Brain microvascular endothelial cell (primary cell): ENCODE measurements around the gene SFTPD.
"Not testable (repeated sequence)": the region's sequence is repeated elsewhere in the genome, so short reads cannot be mapped to it uniquely, and the experiment has no call there.

ENCODE experiments used
- DNase-seq: peaks from one replicate; pipeline ENCODE4 v3.0.0-alpha.2; 2020
- H3K27ac ChIP-seq: fragments of 250-450 bp; sonication (Bioruptor Pico); 2 replicates; pipeline ENCODE4 v1.5.1; 2020; ENCODE audit warnings: mild to moderate bottlenecking, moderate library complexity
- H3K27me3 ChIP-seq: fragments of 250-450 bp; sonication (Bioruptor Pico); replicated peaks from 2 replicates; pipeline ENCODE4 v1.5.1; 2020; ENCODE audit warnings: mild to moderate bottlenecking
- H3K36me3 ChIP-seq: fragments of 250-450 bp; sonication (Bioruptor Pico); replicated peaks from 2 replicates; pipeline ENCODE4 v1.5.1; 2020; ENCODE audit warnings: mild to moderate bottlenecking
- H3K4me3 ChIP-seq: 2 replicates; pipeline ENCODE4 v1.5.1; 2011; ENCODE audit warnings: low read depth, mild to moderate bottlenecking, control low read depth, low read length, moderate library complexity
- in situ Hi-C: cut with HindIII; loops from 2 replicates; pipeline ENCODE4 v1.10.0; 2017; ENCODE audit warnings: low sequenced_read_pairs, low pct_ligation_motif_present
- TF ChIP-seq, protein P1 (sequence below): IDR thresholded peaks from 2 replicates; pipeline ENCODE4 v1.5.1; 2011; ENCODE audit warnings: low read depth, mild to moderate bottlenecking, moderate library complexity, low read length, control low read depth, inconsistent platforms; ENCODE audit errors: missing control alignments

SFTPD gene

DNA sequence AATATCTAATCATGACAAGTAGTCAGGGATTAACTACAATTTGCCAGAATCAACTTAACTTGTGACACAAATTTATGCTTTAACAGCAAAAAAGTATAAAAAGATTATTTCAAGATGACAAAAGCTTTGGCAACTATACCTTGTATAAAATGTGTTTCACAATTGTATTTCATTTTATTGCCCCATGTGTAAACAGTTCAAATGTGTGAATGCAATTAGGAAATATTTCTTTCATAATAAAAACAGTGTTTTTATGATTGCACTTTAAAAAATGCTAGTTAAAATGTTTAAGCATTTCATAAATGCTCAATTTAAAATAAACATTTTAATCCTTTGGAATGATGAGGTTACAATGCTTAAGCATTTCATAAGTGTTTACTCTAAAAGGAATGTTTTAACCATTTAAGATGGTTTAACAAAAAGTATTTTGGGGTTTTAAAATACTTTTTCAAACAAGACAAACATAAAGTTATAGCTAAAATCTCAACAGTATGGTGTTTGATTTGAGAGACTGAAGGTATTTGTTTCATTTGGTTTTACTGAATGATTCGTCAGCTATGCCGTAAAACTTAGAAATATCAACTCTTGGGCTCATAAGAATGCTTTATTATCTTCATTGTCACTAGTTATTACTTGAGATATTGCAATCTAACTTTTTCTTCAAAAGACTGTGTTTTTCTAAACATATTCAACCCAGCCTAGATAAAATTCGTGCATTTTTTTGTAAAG, 50.1 kb downstream of the SFTPD start:
- H3K27ac ChIP-seq = no peak overlapping the region
- TF ChIP-seq, protein P1, sequence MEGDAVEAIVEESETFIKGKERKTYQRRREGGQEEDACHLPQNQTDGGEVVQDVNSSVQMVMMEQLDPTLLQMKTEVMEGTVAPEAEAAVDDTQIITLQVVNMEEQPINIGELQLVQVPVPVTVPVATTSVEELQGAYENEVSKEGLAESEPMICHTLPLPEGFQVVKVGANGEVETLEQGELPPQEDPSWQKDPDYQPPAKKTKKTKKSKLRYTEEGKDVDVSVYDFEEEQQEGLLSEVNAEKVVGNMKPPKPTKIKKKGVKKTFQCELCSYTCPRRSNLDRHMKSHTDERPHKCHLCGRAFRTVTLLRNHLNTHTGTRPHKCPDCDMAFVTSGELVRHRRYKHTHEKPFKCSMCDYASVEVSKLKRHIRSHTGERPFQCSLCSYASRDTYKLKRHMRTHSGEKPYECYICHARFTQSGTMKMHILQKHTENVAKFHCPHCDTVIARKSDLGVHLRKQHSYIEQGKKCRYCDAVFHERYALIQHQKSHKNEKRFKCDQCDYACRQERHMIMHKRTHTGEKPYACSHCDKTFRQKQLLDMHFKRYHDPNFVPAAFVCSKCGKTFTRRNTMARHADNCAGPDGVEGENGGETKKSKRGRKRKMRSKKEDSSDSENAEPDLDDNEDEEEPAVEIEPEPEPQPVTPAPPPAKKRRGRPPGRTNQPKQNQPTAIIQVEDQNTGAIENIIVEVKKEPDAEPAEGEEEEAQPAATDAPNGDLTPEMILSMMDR = no peak
- no peak for DNase-seq
- H3K36me3 ChIP-seq = no peaks in the 10 kb centered on the region
- H3K27me3 ChIP-seq = no peaks in the 10 kb centered on the region
- H3K4me3 ChIP-seq = no peak overlapping the region
- in situ Hi-C loops = no loop called here

DNA sequence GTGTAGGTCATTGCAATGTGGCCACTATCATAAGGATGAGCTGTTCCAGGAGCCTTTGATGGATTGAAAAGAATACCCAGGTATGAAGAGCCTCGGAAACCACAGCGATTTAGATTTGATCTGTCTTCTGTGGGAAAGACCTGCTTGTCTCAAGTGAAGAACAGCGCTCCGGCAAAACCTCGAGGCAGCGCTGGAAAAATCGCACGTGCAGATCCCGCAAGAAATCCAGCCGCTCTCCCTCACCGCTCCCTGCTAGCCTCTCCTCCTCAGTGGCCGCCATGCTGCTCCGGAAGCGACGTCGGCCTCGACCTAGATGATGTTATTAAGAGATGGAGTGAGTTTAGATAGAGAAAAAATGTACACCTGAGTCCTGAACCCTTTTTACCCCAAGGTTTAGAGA, 56.0 kb downstream of the SFTPD start:
- DNase-seq, H3K27ac ChIP-seq, H3K36me3 ChIP-seq, in situ Hi-C loops, H3K27me3 ChIP-seq, H3K4me3 ChIP-seq: not testable (repeated sequence)

DNA sequence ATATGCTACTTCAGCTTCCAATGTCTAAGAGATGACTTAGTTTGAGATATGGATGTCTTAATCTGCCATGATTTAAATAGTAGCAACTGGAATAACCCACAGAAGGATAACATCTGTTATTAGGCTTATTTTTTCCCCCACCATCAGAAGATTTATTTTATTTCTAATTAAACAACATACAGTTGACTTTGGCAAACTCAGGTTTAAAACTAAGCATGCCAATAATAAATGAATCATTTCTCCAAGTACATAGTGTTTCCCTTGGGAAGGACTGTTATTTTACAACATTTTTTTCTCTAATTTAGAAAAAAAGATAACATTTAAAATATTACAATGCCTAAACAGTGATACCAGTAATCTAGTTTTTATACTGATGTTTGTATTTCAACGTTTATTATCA, 58.4 kb downstream of the SFTPD start:
- DNase-seq = no peak
- H3K36me3 ChIP-seq = no peaks in the 10 kb centered on the region
- H3K4me3 ChIP-seq = no peak overlapping the region
- H3K27ac ChIP-seq = no peak overlapping the region
- H3K27me3 ChIP-seq = no peaks in the 10 kb centered on the region
- in situ Hi-C loops = no loop called here
- TF ChIP-seq, protein P1 = no peak

DNA sequence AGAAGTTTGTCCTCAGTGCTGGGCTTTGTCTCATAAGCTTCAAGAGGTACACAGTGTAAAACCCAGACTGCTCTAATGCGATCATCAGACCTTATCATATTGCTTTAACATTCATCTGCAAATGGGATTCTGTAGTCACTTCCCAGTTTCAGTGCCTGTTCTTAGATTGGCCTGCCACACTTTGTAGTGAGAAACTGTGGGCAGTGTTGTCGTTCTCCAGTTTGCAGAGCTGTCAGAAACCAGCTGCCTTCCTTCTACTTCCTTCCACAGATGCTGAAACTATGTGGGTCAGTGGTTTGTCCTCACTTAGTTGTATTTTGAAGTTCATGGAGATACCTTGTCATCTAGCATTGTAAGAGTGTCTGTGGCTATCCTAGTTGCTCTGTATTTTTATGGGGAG, 59.9 kb downstream of the SFTPD start:
- H3K36me3 ChIP-seq, H3K27ac ChIP-seq, H3K4me3 ChIP-seq, DNase-seq, H3K27me3 ChIP-seq, in situ Hi-C loops: not testable (repeated sequence)
